Panc1 (cell line): ENCODE results near the gene C19orf38. TPM values are rescaled to one million over a fixed set of nuclear protein-coding genes. Genes with fewer than 3 reads are reported as not detected.

Source experiments
- ATAC-seq: fragments of 200-7000 bp; cut with Tn5 transposase; 2 replicates; pipeline ENCODE4 v1.9.1; 2020; ENCODE audit warnings: mild to moderate bottlenecking, moderate library complexity
- BruUV-seq: library from RNA; stranded (reverse); fragments of 400-500 nt; replicated peaks from 2 replicates; lab custom pipeline; 2021; lab: Mats Ljungman, UMichigan
- CTCF ChIA-PET: fragments of 300-600 bp; sonication (Branson Sonifier 250); formaldehyde crosslinking; loops from one replicate; lab custom pipeline; 2022; ENCODE audit warnings: antibody characterized with exemption; lab: Charles Lee
- POLR2A ChIA-PET: fragments of 300-600 bp; sonication (Branson Sonifier 250); formaldehyde crosslinking; loops from one replicate; lab custom pipeline; 2022; ENCODE audit warnings: antibody characterized with exemption; lab: Charles Lee
- DNase-seq: peaks from one replicate; pipeline ENCODE4 v3.0.0-alpha.2; 2010; ENCODE audit warnings: low read depth, low spot score
- H3K27ac ChIP-seq: 2 replicates; pipeline ENCODE4 v1.5.1; 2011; ENCODE audit warnings: mild to moderate bottlenecking, low read length, inconsistent platforms
- H3K27me3 ChIP-seq: fragments of 200-500 bp; sonication (Bioruptor generic); 2 replicates; pipeline ENCODE4 v1.6.0; 2014; ENCODE audit warnings: low read length, inconsistent platforms; ENCODE audit not compliant: control insufficient read depth, insufficient read depth
- H3K36me3 ChIP-seq: fragments of 200-500 bp; sonication (Bioruptor generic); 2 replicates; pipeline ENCODE4 v1.5.1; 2014; ENCODE audit warnings: inconsistent platforms, mild to moderate bottlenecking, low read length, moderate library complexity; ENCODE audit not compliant: control insufficient read depth, insufficient read depth
- H3K4me1 ChIP-seq: 2 replicates; pipeline ENCODE4 v1.5.1; 2011; ENCODE audit warnings: inconsistent platforms, mild to moderate bottlenecking, low read length, moderate library complexity; ENCODE audit not compliant: control insufficient read depth, insufficient read depth
- H3K4me3 ChIP-seq, 2 experiments: 2 replicates each; pipeline ENCODE4 v1.5.1; 2011 to 2012; ENCODE audit warnings: low read depth in 2 of 2, low read length in 2 of 2, mild to moderate bottlenecking in 2 of 2, inconsistent platforms in 1 of 2, moderate library complexity in 1 of 2
- H3K9me3 ChIP-seq: fragments of 200-500 bp; sonication (Bioruptor generic); 2 replicates; pipeline ENCODE4 v1.5.1; 2014; ENCODE audit warnings: low read depth, mild to moderate bottlenecking, inconsistent platforms, low read length, moderate library complexity; ENCODE audit not compliant: control insufficient read depth, insufficient read depth
- CTCF ChIP-seq: fragments of 450-650 bp; IDR thresholded peaks from 2 replicates; pipeline ENCODE4 v1.5.1; 2017; ENCODE audit warnings: mild to moderate bottlenecking
- POLR2AphosphoS5 ChIP-seq: IDR thresholded peaks from 2 replicates; pipeline ENCODE4 v1.6.1; 2012; ENCODE audit warnings: mild to moderate bottlenecking, low read depth, low read length, moderate library complexity
- REST ChIP-seq, 2 experiments: IDR thresholded peaks; 2 replicates each; pipeline ENCODE4 v1.6.1; 2011 to 2012; ENCODE audit warnings: low read depth in 2 of 2, control low read depth in 1 of 2, low read length in 1 of 2, mild to moderate bottlenecking in 1 of 2, moderate library complexity in 1 of 2; ENCODE audit not compliant: insufficient read depth in 1 of 2
- SIN3A ChIP-seq: IDR thresholded peaks from 2 replicates; pipeline ENCODE4 v1.6.1; 2012; ENCODE audit warnings: low read depth, mild to moderate bottlenecking, low read length, moderate library complexity, borderline replicate concordance; ENCODE audit not compliant: insufficient read depth
- TCF7L2 ChIP-seq: IDR thresholded peaks from 2 replicates; pipeline ENCODE4 v1.6.1; 2011; ENCODE audit warnings: mild to moderate bottlenecking, low read depth, low read length, inconsistent platforms
- in situ Hi-C: cut with HindIII; loops from 2 replicates; pipeline ENCODE4 v1.10.0; 2016; ENCODE audit warnings: low sequenced_read_pairs, low pct_unique_long_range_greater_than_20kb
- intact Hi-C: fragments of 100-400 bp; cut with micrococcal nuclease; formaldehyde crosslinking; loops from one replicate; pipeline ENCODE4 v1.10.0; 2022; ENCODE audit not compliant: unreplicated experiment
- total RNA-seq: library from RNA; stranded (reverse); gene quantifications from one replicate; pipeline ENCODE4 v1.2.1, GENCODE V29; 2021; ENCODE audit not compliant: unreplicated experiment

Gene C19orf38
- total RNA-seq, 1 experiment from 2014 or later, result not detected

GRCh38 chr19:10895363-10895762, 47.1 kb downstream of the C19orf38 start:
- Histone ChIP-seq H3K4me1 (peaks cover 20% of the 10 kb centered on the region), H3K27ac (no peak overlapping the region), H3K9me3 (no peaks in the 10 kb centered on the region), H3K36me3 (no peaks in the 10 kb centered on the region), H3K4me3 (no peak overlapping the region), H3K27me3 (no peaks in the 10 kb centered on the region)
- TF ChIP-seq SIN3A (no peak), POLR2AphosphoS5 (no peak)
- DNase-seq, result no peak
- ChIA-PET POLR2A (no interaction called here), CTCF (no interaction called here)
- in situ Hi-C loops, result no loop called here
- no TSS peak for BruUV-seq
- intact Hi-C loops, result no loop called here
- no peak for ATAC-seq

- intact Hi-C loops (no loop called here), in situ Hi-C loops (no loop called here)
- ATAC-seq, result no peak
- Histone ChIP-seq H3K36me3 (no peaks in the 10 kb centered on the region), H3K4me1 (peaks cover 20% of the 10 kb centered on the region), H3K4me3 (no peak overlapping the region), H3K27me3 (no peaks in the 10 kb centered on the region), H3K27ac (no peak overlapping the region), H3K9me3 (no peaks in the 10 kb centered on the region)
- ChIA-PET POLR2A (no interaction called here), CTCF (no interaction called here)
- no TSS peak for BruUV-seq
- TF ChIP-seq CTCF (no peak; the same call in 1 of the 2 replicates), REST (IDR thresholded peaks at IDR 0.05; ENCODE audit: insufficient read depth in 1 of 2, low read depth in 2 of 2, low read length in 1 of 2) (no peak), POLR2AphosphoS5 (no peak), SIN3A (no peak), TCF7L2 (no peak)
- DNase-seq, result no peak
Observed at GRCh38 chr19:10895920-10896319, 47.7 kb downstream of the C19orf38 start.

GRCh38 chr19:10896851-10897526, 48.8 kb downstream of the C19orf38 start:
- CTCF ChIA-PET, result no interaction called here
- no peaks in the 10 kb centered on the region for H3K9me3 ChIP-seq
- intact Hi-C loops (no loop called here), in situ Hi-C loops (no loop called here)
- H3K4me1 ChIP-seq, result peaks cover 20% of the 10 kb centered on the region
- H3K36me3 ChIP-seq, result no peaks in the 10 kb centered on the region
- POLR2A ChIA-PET, result no interaction called here
- no peak for DNase-seq
- no peak for ATAC-seq
- H3K4me3 ChIP-seq, result no peak overlapping the region
- BruUV-seq, result no TSS peak
- no peaks in the 10 kb centered on the region for H3K27me3 ChIP-seq
- no peak for TF ChIP-seq TCF7L2
- no peak for TF ChIP-seq CTCF
- TF ChIP-seq SIN3A, result no peak
- TF ChIP-seq POLR2AphosphoS5, result no peak
- TF ChIP-seq REST (IDR thresholded peaks at IDR 0.05; ENCODE audit: insufficient read depth in 1 of 2, low read depth in 2 of 2, low read length in 1 of 2), result no peak
- H3K27ac ChIP-seq, result no peak overlapping the region
